Left ventricle myocardium inferior (tissue), 1 donor: ENCODE results near the gene FOXN3. TPM values are rescaled to one million over a fixed set of nuclear protein-coding genes. Genes with fewer than 3 reads are reported as not detected.

ENCODE experiments used
- DNase-seq: peaks from one replicate; pipeline ENCODE4 v3.0.0-alpha.2; 2020
- H3K27ac ChIP-seq: fragments of 200-600 bp; replicated peaks from 2 replicates; pipeline ENCODE4 v1.8.0; 2021
- H3K27me3 ChIP-seq: fragments of 200-600 bp; 2 replicates; pipeline ENCODE4 v1.8.0; 2021; ENCODE audit warnings: low read depth
- H3K36me3 ChIP-seq: fragments of 200-600 bp; 2 replicates; pipeline ENCODE4 v1.8.0; 2021
- H3K4me1 ChIP-seq: fragments of 200-600 bp; 2 replicates; pipeline ENCODE4 v1.8.0; 2021
- H3K4me3 ChIP-seq: fragments of 200-600 bp; 2 replicates; pipeline ENCODE4 v1.8.0; 2021; ENCODE audit warnings: mild to moderate bottlenecking, moderate library complexity
- H3K9me3 ChIP-seq: fragments of 200-600 bp; replicated peaks from 2 replicates; pipeline ENCODE4 v1.8.0; 2021
- CTCF ChIP-seq: fragments of 200-600 bp; IDR thresholded peaks from 2 replicates; pipeline ENCODE4 v1.8.0; 2021; ENCODE audit warnings: antibody characterized with exemption, mild to moderate bottlenecking, borderline replicate concordance
- intact Hi-C: fragments of 100-400 bp; cut with micrococcal nuclease; formaldehyde crosslinking; loops from one replicate; pipeline ENCODE4 v1.11.0; 2022
- total RNA-seq: library from RNA; stranded (reverse); fragmentation: NEBNext Ultra II Directional; extraction: Animal tissue kit (Norgen Biotek cat#: 25700); gene quantifications from one replicate; pipeline ENCODE4 v1.2.1, GENCODE V29; 2021
- donor health status: DM: no; HTN: yes; CAD: no; lungs with severe emphysema.

The FOXN3 gene
- total RNA-seq, 1 donor from 2014 or later: 120 TPM

DNA sequence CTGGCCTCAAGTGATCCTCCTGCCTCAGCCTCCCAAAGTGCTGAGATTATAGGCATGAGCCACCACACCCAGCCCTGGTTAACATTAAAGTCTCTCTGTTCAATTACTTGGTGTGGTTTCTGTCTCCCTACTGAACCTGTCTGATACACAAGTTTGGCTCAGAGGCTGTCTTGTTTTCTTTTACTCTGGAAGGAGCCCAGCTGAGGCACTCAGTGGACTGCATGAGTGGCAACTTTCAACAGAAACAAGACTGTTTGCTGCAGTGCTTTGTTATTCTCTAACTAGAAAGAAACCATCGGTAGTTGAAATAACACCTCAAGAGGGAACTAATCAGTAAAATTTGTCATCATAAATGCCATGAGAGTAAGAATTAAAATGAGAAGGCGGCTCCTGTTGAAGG lies 238.7 kb downstream of the FOXN3 start:
- Histone ChIP-seq H3K4me1 (peaks cover 46% of the 10 kb centered on the region), H3K27me3 (no peaks in the 10 kb centered on the region), H3K9me3 (no peaks in the 10 kb centered on the region), H3K27ac (no peak overlapping the region), H3K36me3 (peaks cover 22% of the 10 kb centered on the region), H3K4me3 (no peak overlapping the region)
- TF ChIP-seq CTCF: no peak
- no peak for DNase-seq
- intact Hi-C loops: no loop called here

GRCh38 chr14:89175881-89176799 lies 240.9 kb downstream of the FOXN3 start:
- Histone ChIP-seq H3K4me1 (peaks cover 51% of the 10 kb centered on the region), H3K4me3 (no peak overlapping the region), H3K27ac (no peak overlapping the region), H3K36me3 (peaks cover 37% of the 10 kb centered on the region), H3K9me3 (peaks cover 21% of the 10 kb centered on the region), H3K27me3 (no peaks in the 10 kb centered on the region)
- intact Hi-C loops: no loop called here
- DNase-seq: no peak
- no peak for TF ChIP-seq CTCF

- no peak for DNase-seq
- Histone ChIP-seq H3K27me3 (no peaks in the 10 kb centered on the region), H3K4me1 (peaks cover 22% of the 10 kb centered on the region), H3K36me3 (peaks cover 37% of the 10 kb centered on the region), H3K4me3 (no peak overlapping the region), H3K27ac (no peak overlapping the region), H3K9me3 (peaks cover 28% of the 10 kb centered on the region)
- TF ChIP-seq CTCF: no peak
- intact Hi-C loops: no loop called here
These were observed 245.4 kb downstream of the FOXN3 start for GRCh38 chr14:89171628-89172027.

DNA sequence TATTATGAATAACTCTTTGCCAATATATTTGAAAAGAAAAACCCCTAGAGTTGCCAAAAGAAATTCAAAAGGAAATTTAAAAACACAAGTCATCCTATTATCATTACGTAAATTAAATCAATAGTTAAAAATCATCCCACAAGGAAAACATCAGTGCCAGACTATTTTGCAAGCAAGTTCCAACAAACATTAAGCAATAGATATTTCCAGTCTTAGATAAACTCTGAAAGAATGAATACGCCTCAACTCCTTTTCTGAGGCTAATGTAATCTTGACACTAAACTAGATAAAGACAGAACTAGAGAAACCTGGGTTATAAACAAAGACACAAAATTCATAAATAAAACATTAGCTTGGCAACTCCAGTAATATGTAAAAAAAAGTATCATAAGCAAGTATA lies 245.9 kb downstream of the FOXN3 start:
- no peak for DNase-seq
- H3K4me1 ChIP-seq: peaks cover 22% of the 10 kb centered on the region
- intact Hi-C loops: no loop called here
- peaks cover 28% of the 10 kb centered on the region for H3K9me3 ChIP-seq
- TF ChIP-seq CTCF: no peak
- H3K27ac ChIP-seq: no peak overlapping the region
- no peak overlapping the region for H3K4me3 ChIP-seq
- peaks cover 37% of the 10 kb centered on the region for H3K36me3 ChIP-seq
- H3K27me3 ChIP-seq: no peaks in the 10 kb centered on the region

GRCh38 chr14:89167705-89168104 lies 249.3 kb downstream of the FOXN3 start:
- intact Hi-C loops: no loop called here
- Histone ChIP-seq H3K27ac (no peak overlapping the region), H3K36me3 (peaks cover 10% of the 10 kb centered on the region), H3K9me3 (peaks cover 22% of the 10 kb centered on the region), H3K4me3 (no peak overlapping the region), H3K27me3 (no peaks in the 10 kb centered on the region), H3K4me1 (peaks cover 47% of the 10 kb centered on the region)
- DNase-seq: no peak
- no peak for TF ChIP-seq CTCF
